IPS-20b (cell line): ENCODE results near the gene CHORDC1.
"Not testable (repeated sequence)": the region's sequence is repeated elsewhere in the genome, so short reads cannot be mapped to it uniquely, and the experiment has no call there.

Experiments
- H3K27ac ChIP-seq: one replicate; pipeline ENCODE4 v1.5.1; 2013; ENCODE audit warnings: low read length
- H3K27me3 ChIP-seq: 2 replicates; pipeline ENCODE4 v1.6.1; 2013; ENCODE audit warnings: mild to moderate bottlenecking, low read length, inconsistent platforms; ENCODE audit not compliant: insufficient read depth
- H3K36me3 ChIP-seq: 2 replicates; pipeline ENCODE4 v1.6.1; 2013; ENCODE audit warnings: low read depth, mild to moderate bottlenecking, inconsistent platforms, low read length, moderate library complexity; ENCODE audit not compliant: insufficient read depth
- H3K4me1 ChIP-seq: 2 replicates; pipeline ENCODE4 v1.6.1; 2013; ENCODE audit warnings: mild to moderate bottlenecking, control low read depth, inconsistent platforms, low read length, moderate library complexity; ENCODE audit not compliant: insufficient read depth
- H3K4me3 ChIP-seq: 2 replicates; pipeline ENCODE4 v1.5.1; 2013; ENCODE audit warnings: mild to moderate bottlenecking, low read length, inconsistent platforms
- H3K9ac ChIP-seq: 2 replicates; pipeline ENCODE4 v1.6.1; 2013; ENCODE audit warnings: low read depth, mild to moderate bottlenecking, inconsistent platforms, low read length, moderate library complexity
- H3K9me3 ChIP-seq: 2 replicates; pipeline ENCODE4 v1.6.1; 2013; ENCODE audit warnings: mild to moderate bottlenecking, low read depth, low read length, inconsistent platforms; ENCODE audit not compliant: insufficient read depth

CHORDC1 gene

DNA sequence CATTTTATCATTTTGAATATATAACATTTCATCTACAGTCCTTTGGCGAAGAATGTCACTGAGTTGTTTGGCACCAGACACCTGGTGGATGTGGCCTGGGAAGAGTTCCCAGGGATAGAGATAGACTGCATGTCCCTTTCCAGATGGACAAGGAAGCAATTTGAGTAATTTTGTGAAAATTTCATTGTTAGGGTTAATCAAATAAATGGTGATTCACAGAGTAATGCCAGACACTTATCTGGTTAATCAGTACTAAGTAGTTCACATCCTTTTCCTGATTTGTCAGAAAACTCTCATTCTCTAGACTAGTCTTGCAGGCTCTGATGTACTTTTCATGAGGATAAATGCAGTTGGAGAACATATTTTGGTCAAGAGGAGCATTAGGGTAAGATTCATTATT lies 46.8 kb downstream of the CHORDC1 start:
- Histone ChIP-seq H3K4me1 (no peaks in the 10 kb centered on the region), H3K36me3 (no peaks in the 10 kb centered on the region), H3K9ac (no peak overlapping the region), H3K27ac (no peak overlapping the region), H3K9me3 (no peaks in the 10 kb centered on the region), H3K4me3 (no peak overlapping the region), H3K27me3 (no peaks in the 10 kb centered on the region)

DNA sequence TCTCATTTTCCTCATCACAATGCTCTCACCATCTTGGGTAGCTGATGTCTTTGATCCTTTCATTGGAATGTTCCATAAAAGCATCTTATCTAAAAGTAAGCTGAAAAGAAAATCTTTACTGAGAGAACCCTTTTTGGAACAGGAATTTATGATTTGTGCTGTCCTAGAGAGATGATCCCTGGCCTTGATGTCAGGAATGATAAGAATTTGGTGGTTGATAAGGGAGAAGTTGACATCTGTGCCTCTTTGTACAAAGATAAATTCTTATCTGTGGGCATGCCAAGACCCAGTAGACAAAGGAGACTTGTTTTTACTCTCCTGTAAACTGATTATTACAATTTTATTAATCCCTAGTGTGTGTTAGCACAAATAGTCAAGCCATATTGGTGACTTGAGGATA lies 51.5 kb downstream of the CHORDC1 start:
- Histone ChIP-seq H3K27me3 (no peaks in the 10 kb centered on the region), H3K9me3 (no peaks in the 10 kb centered on the region), H3K4me1 (no peaks in the 10 kb centered on the region), H3K36me3 (no peaks in the 10 kb centered on the region), H3K9ac (no peak overlapping the region), H3K27ac (no peak overlapping the region), H3K4me3 (no peak overlapping the region)

DNA sequence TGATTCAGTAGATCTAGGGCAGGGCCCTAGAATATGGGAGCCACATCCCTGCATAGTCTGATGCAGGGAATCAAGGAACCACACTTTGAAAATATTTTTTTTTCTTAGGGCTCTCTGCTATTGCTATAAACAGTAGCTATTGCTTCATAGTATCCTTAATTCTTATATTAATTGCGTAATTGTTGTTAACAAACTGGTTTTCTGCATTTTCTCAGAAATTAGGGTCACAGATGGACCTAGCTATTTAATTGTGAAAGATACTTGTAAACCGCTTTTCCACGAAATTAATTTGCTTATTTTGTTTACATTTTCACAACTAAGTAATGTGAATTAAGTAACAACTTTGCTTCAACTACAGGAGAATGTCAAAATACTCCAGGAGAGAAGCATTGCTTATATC lies 54.3 kb downstream of the CHORDC1 start:
- Histone ChIP-seq H3K9ac (no peak overlapping the region; the same call in 1 of the 2 replicates), H3K27me3 (no peaks in the 10 kb centered on the region), H3K36me3 (no peaks in the 10 kb centered on the region), H3K4me3 (no peak overlapping the region), H3K4me1 (no peaks in the 10 kb centered on the region), H3K9me3 (no peaks in the 10 kb centered on the region), H3K27ac (no peak overlapping the region)

DNA sequence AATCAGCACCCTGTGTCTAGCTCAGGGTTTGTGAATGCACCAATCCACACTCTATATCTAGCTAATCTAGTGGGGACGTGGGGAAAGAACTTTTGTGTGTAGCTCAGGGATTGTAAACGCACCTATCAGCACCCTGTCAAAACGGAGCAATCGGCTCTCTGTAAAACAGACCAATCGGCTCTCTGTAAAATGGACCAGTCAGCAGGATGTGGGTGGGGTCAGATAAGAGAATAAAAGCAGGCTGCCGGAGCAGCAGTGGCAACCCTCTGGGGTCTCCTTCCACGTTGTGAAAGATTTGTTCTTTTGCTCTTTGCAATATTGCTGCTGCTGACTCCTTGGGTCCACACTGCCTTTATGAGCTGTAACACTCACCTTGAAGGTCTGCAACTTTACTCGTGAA lies 55.1 kb downstream of the CHORDC1 start:
- not testable (repeated sequence) for H3K4me3 ChIP-seq, H3K4me1 ChIP-seq, H3K9me3 ChIP-seq, H3K27ac ChIP-seq, H3K27me3 ChIP-seq, H3K36me3 ChIP-seq, H3K9ac ChIP-seq

DNA sequence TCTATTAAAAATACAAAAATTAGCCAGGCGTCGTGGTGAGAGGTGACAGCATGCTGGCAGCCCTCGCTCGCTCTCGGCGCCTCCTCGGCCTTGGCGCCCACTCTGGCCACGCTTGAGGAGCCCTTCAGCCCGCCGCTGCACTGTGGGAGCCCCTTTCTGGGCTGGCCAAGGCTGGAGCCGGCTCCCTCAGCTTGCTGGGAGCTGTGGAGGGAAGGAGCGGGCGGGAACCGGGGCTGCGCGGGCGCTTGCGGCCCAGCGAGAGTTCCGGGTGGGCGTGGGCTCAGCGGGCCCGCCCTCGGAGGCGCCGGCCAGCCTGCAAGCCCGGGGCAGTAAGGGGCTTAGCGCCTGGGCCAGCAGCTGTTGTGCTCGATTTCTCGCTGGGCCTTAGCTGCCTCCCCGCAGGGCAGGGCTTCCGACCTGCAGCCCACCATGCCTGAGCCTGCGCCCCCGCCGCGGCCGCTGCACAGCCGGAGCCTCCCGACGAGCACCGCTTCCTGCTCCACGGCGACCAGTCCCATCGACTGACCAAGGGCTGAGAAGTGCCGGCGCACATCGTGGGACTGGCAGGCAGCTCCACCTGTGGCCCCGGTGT lies 55.8 kb downstream of the CHORDC1 start:
- H3K4me1 ChIP-seq, H3K27ac ChIP-seq, H3K9me3 ChIP-seq, H3K27me3 ChIP-seq, H3K9ac ChIP-seq, H3K36me3 ChIP-seq, H3K4me3 ChIP-seq: not testable (repeated sequence)
